AG08396 (cell line): ENCODE measurements around the gene GJC2.

Experiments used
- DNase-seq: peaks from one replicate; pipeline ENCODE4 v3.0.0; 2012; ENCODE audit warnings: low spot score, mixed read lengths

GJC2 gene

GRCh38 chr1:228158151-228159007 is 8.6 kb downstream of the GJC2 start:
- DNase-seq: no peak

DNA sequence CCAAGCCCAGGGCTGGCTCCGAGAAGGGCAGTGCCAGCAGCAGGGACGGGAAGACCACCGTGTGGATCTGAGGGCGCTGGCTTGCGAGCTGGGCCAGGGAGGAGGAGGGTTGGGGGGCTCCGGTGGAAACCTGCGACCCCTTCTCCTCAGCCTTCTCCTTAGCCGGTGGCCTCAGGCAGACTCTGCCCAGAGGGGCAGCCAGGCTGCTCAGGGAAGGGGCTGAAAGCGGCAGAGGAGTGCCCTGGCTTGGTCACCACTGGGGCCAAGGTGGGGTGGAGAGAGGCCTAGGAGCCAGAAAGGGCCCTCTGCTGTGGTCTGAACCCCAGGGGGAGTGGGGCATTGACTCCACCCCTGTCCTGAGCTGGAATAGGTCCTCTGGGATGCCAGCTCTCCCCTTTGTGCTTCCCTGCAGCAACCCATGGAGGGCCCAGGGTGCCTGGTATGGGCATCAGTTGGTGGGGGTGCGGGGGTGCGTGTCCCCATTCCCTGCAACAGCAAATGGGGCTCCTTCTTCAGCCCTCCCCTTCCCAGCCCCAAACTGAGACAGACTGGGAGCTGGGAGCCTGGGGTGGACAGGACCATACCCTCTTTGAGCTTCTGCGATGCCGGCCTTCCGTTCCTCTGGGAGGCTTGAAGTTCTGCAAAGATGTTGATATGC is 9.4 kb downstream of the GJC2 start:
- no peak for DNase-seq

GRCh38 chr1:228160201-228160761 is 10.6 kb downstream of the GJC2 start:
- DNase-seq: no peak

DNA sequence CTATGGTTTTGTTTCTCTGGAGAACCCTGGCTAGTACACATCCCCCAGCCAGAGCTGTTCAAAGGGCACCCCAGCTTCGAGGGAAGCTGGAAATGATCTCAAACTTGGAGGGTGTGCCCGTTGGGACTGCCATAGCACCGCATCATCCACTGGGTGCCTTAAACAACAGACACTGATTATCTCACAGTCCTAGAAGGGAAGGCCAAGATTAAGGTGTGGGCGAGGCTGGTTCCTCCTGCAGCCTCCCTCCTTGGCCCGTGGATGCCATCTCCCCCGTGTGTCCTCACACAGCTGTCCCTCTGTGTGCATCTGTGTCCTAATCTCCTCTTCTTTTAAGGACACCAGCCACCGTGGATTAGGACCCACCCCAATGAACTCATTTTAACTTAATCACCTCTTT is 11.6 kb downstream of the GJC2 start:
- no peak for DNase-seq

- no peak for DNase-seq
Observed at GRCh38 chr1:228161866-228162265, 12.1 kb downstream of the GJC2 start.

DNA sequence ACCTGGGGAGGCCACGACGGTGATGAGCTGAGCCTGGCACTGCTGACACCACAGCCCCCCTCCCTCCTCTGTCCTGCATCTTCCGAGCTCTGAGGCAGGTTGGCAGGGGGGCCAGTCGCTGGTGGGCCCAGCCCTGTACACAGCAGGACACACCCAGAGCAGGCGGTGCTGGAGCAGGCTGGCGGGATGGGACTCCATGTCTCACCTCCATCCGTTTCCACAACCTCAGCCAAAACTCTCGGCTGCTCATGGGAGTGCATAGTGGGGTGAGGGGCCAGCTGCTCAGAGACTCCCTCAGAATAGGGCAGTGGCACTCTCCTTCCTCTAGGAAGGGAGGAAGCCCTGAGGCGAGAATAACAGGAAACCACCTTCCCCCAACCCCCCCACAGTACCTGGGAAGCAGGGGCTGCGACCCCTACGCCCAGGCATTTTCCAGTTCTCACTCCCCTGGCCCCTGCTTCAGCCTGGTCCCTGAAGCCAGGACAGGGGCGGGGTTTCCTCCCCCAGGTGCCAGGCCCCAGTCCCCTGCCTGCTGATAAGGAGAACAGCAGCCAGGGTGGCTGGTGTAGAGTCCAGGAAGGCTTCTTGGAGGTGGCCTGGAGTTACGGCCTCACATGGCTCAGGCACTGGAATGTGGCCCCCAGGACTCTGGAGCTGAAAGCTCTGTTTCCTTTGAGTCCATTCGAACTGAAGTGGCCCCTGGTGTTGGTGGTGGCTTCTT is 12.7 kb downstream of the GJC2 start:
- no peak for DNase-seq

- DNase-seq: no peak
Observed at GRCh38 chr1:228163007-228163753, 13.4 kb downstream of the GJC2 start.

DNA sequence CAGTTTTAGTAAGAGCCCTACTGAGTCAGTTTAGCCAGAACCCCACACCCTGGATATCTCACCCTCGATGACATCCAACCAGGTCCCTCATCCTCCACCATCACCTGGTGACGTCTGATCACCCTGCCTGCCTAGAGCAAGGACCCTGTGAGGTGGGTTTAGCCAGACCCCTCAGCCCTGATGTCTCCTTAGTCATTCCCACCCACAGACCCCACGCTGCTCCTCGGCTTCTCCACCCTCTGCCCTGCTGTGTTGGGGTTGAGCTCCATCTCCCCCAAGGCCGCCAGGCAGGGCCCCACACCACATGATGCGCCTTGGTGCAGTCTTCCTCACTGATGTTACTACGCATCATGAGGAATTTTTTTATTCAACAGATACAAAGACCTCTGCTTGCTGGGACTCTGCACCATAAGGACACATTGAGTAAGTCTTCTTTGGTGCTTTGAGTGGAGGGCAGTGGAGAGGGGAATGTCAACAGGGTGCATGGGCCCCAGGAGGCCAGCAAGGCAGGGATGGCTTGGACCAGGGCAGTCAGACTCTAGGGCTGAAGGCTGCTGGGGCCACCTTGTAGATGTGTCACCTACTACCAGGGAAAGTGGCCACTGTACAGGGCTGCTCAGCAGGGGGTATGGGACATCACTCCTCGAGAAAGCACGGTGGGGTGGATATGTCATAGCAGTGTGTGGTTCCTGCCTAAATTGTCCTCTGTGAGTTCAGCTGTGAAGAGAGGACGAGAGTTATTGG is 14.2 kb downstream of the GJC2 start:
- DNase-seq: no peak

DNA sequence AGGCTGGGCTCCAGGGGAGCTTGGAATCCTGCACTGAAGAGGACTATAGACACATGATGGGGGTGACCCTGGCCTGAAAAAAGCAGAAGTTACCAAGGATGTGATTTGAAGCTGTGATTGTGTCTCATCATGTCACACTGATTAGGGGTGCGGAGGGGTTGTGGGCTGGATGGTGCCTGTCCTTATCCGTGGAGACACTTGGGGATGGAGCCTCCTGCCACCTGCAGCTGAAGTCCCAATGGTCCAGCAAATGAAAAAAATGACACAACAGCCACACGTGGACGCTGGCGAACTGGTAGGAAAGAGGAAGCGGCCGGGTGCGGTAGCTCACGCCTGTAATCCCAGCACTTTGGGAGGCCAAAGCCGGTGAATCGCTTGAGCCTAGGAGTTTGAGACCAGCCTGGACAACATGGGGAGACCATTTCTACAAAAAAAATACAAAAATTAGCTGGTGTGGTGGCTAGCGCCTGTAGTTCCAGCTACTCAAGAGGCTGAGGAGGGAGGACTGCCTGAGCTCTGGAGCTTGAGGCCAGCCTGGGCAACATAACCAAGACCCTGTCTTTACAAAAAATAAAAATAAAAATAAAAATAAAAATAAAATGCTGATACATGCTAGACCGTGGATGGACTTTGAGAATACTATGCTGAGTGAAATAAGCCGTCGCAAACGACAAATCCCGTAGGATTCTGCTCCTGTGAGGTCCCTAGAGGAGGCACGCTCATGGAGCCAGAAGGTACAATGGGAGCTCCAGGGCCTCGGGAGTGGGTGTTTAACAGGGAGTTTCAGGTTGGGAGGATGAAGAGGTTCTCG is 15.0 kb downstream of the GJC2 start:
- no peak for DNase-seq

DNA sequence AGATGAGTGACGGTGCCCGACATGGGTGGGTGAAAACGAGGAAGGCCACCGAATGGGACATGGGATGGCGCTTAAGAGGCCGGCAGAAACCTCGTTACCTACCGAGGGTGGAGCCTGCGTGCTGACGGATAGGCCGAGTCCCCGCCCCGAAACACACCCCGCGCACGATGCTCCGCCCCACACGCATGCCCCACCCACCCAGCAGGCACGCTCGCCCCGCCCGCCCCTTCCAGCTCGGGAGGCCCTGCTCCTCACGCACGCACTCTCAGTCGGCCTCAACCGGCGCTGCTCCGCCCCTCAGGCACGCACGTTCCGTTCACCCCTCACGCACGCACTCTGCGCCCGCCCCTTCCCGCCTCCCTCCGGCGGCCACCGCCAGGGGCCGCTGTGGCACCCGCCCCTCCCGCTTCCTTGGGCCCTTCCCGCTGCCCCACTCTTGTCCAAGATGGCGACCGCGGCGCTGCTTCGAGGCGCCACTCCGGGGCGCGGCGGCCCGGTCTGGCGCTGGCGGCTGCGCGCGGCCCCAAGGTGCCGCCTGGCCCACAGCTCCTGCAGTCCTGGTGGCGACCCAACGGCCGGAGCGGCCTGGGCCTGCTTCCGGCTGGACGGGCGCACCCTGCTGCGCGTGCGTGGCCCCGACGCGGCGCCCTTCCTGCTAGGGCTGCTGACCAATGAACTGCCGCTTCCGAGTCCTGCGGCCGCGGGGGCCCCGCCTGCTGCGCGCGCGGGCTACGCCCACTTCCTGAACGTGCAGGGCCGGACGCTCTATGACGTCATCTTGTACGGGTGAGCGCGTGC is 15.8 kb downstream of the GJC2 start, which contains the start of gene IBA57:
IBA57 (plus strand) TSS at position 433 of the 798 bp plus-strand sequence; CDS start at position 446, 13 bp downstream.
- DNase-seq: peak; percentile 99

- DNase-seq: peak; percentile 84
Observed at GRCh38 chr1:228166170-228166936, 16.6 kb downstream of the GJC2 start.

DNA sequence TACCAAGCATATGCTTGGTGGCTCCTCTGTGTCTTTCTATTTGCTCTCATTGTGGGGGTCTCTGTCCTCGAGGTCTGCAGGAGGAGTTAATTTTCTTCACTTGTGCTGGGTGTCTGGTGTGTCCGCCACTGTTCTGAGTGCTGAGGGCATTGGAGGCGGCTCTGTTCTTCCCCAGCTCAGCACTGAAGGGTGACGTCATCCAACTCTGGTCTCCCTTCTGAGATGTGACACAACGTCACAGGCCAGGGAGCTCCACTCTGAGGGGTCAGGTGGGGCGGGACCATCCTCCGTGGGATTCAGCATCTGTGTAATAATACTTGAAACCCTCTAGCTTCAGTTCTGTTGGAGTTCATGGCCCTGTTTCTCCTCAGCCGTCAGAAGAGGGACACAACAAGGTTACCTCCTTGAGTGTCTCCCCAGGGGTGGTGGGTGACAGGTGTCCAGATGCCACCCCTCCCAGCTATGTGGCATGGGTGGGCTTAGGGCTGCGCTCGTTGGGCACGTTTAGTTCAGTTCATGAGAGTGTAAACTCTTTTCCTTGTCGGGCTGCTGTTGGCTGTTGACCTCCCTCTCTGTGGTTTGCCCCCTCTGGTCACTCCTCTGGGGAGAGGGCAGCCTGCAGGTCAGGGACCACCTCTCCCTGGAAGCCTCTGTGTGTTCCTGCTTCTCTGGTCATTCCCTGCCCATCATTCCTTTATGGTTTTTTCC is 19.0 kb downstream of the GJC2 start:
- DNase-seq: no peak

DNA sequence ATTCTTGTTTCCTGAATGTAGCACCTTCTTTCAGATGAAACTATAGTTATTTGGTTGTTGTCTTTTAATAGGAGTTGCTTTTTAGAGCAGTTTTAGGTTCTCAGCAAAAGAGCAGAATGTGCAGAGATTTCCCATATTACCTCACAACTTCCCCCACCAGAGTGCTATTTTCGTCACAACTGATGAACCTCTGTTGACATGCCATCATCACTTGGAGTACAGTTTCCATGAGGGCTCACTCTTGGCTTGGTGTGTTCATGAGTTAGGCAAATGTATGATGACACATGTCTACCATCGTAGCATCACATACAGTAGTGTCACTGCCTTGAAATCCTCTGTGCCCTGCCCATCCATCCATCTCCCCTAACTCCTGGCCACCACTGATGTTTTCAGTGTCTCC is 19.6 kb downstream of the GJC2 start:
- DNase-seq: no peak

DNA sequence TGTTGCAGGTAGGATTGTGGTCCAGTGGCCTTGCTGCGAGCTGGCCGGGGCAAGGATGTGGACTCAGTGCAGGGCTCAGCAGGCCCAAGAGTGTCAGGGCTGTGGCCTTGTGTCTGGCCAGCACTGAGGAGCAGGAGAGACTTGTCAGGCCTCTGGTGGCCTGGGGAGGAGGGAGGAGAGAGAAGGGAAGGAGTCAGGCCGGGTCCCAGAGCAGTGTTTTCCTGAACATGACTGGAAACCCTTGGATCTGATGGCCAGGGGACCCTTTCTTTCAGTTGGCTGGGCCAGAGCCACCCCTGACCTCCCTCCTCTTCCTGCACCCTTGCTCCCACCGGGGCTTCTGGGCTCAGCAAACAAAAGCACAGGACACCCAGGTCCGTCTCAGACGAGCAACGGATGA is 20.9 kb downstream of the GJC2 start:
- DNase-seq: no peak

GRCh38 chr1:228171221-228171891 is 21.6 kb downstream of the GJC2 start:
- no peak for DNase-seq

DNA sequence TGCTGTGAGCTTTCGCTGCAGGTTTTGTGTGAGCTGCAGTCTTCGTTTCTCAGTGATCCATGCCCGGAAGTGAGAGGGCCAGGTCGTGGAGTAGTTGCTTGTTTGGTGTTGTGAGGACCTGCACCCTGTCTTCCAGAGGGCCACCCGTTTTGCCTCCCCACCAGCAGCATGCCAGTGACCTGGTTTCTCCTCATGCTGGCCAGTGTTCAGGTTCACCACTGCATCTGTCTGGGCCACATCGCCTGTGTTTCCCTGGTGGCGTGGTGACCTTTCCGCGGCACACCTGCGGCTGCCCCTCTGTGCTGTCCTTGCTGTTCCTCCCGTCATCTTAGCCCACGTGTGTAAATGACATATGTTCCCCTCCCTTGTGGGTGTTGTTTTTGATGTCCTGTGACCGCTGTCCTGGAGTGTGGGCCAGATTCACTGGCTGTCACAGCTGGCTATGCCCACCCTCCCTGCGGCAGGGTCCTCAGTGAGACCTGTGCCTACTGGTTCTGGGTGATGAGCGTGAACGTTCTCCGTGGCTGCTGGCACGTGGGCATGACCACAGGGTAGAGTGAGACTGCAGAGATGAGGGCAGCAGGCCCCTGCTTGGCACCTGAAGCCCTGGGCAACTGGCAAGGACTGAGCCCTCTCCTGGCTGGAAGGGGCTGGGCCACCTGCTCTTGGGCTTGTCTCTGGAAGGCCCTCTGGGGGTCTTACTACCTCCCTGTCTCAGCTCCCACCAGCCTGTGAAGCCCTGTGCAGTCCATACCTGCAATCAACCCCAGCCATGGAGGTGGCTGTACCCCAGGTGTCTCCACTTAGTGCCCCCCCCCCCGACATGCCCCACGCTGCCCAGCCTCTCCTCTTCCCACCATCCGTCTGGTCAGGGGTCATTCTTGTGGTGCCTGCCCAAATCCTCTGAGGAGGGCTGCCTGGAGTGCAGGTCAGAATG is 23.1 kb downstream of the GJC2 start:
- DNase-seq: no peak
